ENCODE results near the gene TENM4. TPM values are rescaled to one million over a fixed set of nuclear protein-coding genes. Genes with fewer than 3 reads are reported as not detected.
A peak's percentile ranks its signal among the peaks of the same experiment; 100 is the strongest.

Gene TENM4
- total RNA-seq, 2 donors from 2014 or later: 68.2 to 130 TPM

DNA sequence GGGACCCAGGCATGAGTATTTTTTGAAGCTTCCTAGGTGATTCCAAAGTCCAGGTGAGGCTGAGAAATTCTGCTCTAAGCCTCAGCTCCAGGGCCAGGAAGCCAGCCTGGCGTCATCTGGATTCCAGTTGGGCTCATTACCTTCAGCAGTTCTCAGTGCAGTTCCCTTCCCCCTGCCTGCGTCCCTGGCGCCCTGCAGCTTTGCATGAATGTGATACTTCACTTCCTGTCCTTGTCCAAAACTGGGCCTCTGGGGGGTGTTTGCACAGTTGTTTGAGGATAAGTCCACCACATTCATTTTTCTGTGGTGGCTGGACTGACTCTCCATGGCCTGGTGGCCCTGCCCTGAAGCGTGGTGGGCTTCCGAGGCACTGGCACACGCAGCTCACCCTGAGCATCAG lies 98.1 kb downstream of the TENM4 start:
- H3K9me3 Mint-ChIP-seq: no peaks in the 10 kb centered on the region
- peak overlapping the region; percentile 40 for H3K27ac Mint-ChIP-seq
- Histone ChIP-seq H3K9me3 (ENCODE audit: control insufficient read depth, low read length) (no peaks in the 10 kb centered on the region), H3K9ac (ENCODE audit: extremely low read depth, low read length, poor library complexity, severe bottlenecking) (no peak overlapping the region), H3K4me1 (ENCODE audit: control insufficient read depth, insufficient read depth, low read length) (no peaks in the 10 kb centered on the region), H3K36me3 (ENCODE audit: control insufficient read depth, insufficient read depth, low read length) (no peaks in the 10 kb centered on the region), H3K27me3 (ENCODE audit: control insufficient read depth, insufficient read depth, low read length, poor library complexity, severe bottlenecking) (no peaks in the 10 kb centered on the region), H3K4me3 (ENCODE audit: low read length) (no peak overlapping the region), H3K27ac (ENCODE audit: low read depth, low read length) (no peak overlapping the region)
- no peak overlapping the region for H3K4me3 Mint-ChIP-seq
- peaks cover 30% of the 10 kb centered on the region for H3K4me1 Mint-ChIP-seq
- TF ChIP-seq, protein P1, sequence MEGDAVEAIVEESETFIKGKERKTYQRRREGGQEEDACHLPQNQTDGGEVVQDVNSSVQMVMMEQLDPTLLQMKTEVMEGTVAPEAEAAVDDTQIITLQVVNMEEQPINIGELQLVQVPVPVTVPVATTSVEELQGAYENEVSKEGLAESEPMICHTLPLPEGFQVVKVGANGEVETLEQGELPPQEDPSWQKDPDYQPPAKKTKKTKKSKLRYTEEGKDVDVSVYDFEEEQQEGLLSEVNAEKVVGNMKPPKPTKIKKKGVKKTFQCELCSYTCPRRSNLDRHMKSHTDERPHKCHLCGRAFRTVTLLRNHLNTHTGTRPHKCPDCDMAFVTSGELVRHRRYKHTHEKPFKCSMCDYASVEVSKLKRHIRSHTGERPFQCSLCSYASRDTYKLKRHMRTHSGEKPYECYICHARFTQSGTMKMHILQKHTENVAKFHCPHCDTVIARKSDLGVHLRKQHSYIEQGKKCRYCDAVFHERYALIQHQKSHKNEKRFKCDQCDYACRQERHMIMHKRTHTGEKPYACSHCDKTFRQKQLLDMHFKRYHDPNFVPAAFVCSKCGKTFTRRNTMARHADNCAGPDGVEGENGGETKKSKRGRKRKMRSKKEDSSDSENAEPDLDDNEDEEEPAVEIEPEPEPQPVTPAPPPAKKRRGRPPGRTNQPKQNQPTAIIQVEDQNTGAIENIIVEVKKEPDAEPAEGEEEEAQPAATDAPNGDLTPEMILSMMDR (conservative IDR thresholded peaks at IDR 0.05): no peak
- WGBS, 2 experiments (ENCODE audit: insufficient coverage in 1 of 2, insufficient read length in 1 of 2): 95 to 96% methylated on average over 3 to 6 of the region's 6 CpGs
- H3K36me3 Mint-ChIP-seq (ENCODE audit: low read depth): peaks cover 4% of the 10 kb centered on the region
- H3K27me3 Mint-ChIP-seq (ENCODE audit: insufficient read depth): no peaks in the 10 kb centered on the region
- no peak for DNase-seq

DNA sequence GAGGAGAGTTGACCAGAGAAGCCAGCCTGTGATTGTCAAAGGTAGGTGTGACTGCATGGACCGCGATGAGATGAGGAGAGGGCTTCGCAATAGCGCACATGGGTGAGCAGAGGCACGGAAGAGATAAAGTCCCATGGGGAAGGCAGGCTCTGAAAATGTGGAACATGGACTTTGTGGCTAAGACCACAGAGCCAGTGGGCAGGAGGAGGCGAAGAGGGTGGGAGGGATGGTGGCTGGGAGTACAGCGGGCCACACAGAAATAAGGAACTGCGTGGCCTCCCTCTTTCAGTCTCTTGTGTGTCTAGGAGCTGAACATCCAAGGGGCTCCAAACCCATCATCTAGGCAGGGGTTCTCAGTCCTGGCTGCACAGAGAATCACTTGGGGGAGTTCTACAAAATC lies 98.6 kb downstream of the TENM4 start:
- no peaks in the 10 kb centered on the region for H3K9me3 ChIP-seq (ENCODE audit: control insufficient read depth, low read length)
- Mint-ChIP-seq H3K4me1 (peaks cover 32% of the 10 kb centered on the region), H3K9me3 (no peaks in the 10 kb centered on the region), H3K27ac (no peak overlapping the region), H3K4me3 (no peak overlapping the region), H3K36me3 (ENCODE audit: low read depth) (peaks cover 4% of the 10 kb centered on the region), H3K27me3 (ENCODE audit: insufficient read depth) (no peaks in the 10 kb centered on the region)
- WGBS, 2 experiments (ENCODE audit: insufficient coverage in 1 of 2, insufficient read length in 1 of 2): 99 to 100% methylated on average over 2 to 8 of the region's 8 CpGs
- TF ChIP-seq, protein P1 (conservative IDR thresholded peaks at IDR 0.05): no peak
- DNase-seq: no peak
- H3K36me3 ChIP-seq (ENCODE audit: control insufficient read depth, insufficient read depth, low read length): no peaks in the 10 kb centered on the region
- no peak overlapping the region for H3K9ac ChIP-seq (ENCODE audit: extremely low read depth, low read length, poor library complexity, severe bottlenecking)
- H3K4me3 ChIP-seq (ENCODE audit: low read length): no peak overlapping the region
- H3K27ac ChIP-seq (ENCODE audit: low read depth, low read length): no peak overlapping the region
- no peaks in the 10 kb centered on the region for H3K4me1 ChIP-seq (ENCODE audit: control insufficient read depth, insufficient read depth, low read length)
- no peaks in the 10 kb centered on the region for H3K27me3 ChIP-seq (ENCODE audit: control insufficient read depth, insufficient read depth, low read length, poor library complexity, severe bottlenecking)

DNA sequence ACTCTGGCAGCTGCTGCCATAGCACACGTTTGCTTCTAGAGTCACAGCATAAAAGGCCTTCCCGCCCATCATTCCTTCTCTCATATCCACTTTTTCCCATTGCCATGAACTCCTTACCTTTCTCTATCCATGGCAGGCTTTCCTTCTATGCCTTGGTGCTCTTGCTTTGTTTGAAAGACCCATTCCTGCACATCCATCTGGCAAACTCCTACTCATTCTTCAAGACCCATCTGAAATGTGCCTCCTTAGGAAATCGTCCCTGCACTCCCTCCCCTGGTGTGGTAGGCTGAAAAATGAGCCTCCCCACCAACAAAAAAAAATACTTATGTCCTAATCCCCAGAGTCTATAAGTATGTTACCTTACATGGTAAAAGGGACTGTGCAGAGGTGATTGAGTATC lies 100.3 kb downstream of the TENM4 start:
- Histone ChIP-seq H3K36me3 (ENCODE audit: control insufficient read depth, insufficient read depth, low read length) (no peaks in the 10 kb centered on the region), H3K27me3 (ENCODE audit: control insufficient read depth, insufficient read depth, low read length, poor library complexity, severe bottlenecking) (no peaks in the 10 kb centered on the region), H3K4me1 (ENCODE audit: control insufficient read depth, insufficient read depth, low read length) (no peaks in the 10 kb centered on the region), H3K9ac (ENCODE audit: extremely low read depth, low read length, poor library complexity, severe bottlenecking) (no peak overlapping the region), H3K9me3 (ENCODE audit: control insufficient read depth, low read length) (no peaks in the 10 kb centered on the region), H3K27ac (ENCODE audit: low read depth, low read length) (no peak overlapping the region), H3K4me3 (ENCODE audit: low read length) (no peak overlapping the region)
- peaks cover 4% of the 10 kb centered on the region for H3K36me3 Mint-ChIP-seq (ENCODE audit: low read depth)
- no peak overlapping the region for H3K4me3 Mint-ChIP-seq
- 90 to 100% methylated on average over 1 to 3 of the region's 3 CpGs for WGBS, 2 experiments (ENCODE audit: insufficient coverage in 1 of 2, insufficient read length in 1 of 2)
- H3K27ac Mint-ChIP-seq: no peak overlapping the region
- TF ChIP-seq, protein P1 (conservative IDR thresholded peaks at IDR 0.05): no peak
- DNase-seq: no peak
- H3K27me3 Mint-ChIP-seq (ENCODE audit: insufficient read depth): no peaks in the 10 kb centered on the region
- H3K9me3 Mint-ChIP-seq: no peaks in the 10 kb centered on the region
- H3K4me1 Mint-ChIP-seq: peaks cover 39% of the 10 kb centered on the region

Measured in endodermal cell (in vitro differentiated cells).